Activated B cell treated with CpG ODN at 0.5 μM for 24 hours (primary cell): Measurements from ENCODE around the gene GMPPA. TPM values are rescaled to one million over a fixed set of nuclear protein-coding genes. Genes with fewer than 3 reads are reported as not detected.

Source experiments
- ATAC-seq: fragments of 200-7000 bp; cut with Tn5 transposase; one replicate; pipeline ENCODE4 v1.10.0; 2021; ENCODE audit warnings: low read depth, mild to moderate bottlenecking, moderate library complexity
- CTCF ChIA-PET: fragments of 350-600 bp; sonication (Branson Sonifier 250); formaldehyde crosslinking; loops from one replicate; lab custom pipeline; 2021; ENCODE audit warnings: antibody characterized with exemption; lab: Charles Lee
- POLR2A ChIA-PET: fragments of 350-600 bp; sonication (Branson Sonifier 250); formaldehyde crosslinking; loops from one replicate; lab custom pipeline; 2021; ENCODE audit warnings: antibody characterized with exemption; lab: Charles Lee
- DNase-seq: peaks from one replicate; pipeline ENCODE4 v3.0.0; 2022
- H3K27ac Mint-ChIP-seq: one replicate; pipeline ENCODE4 v1.8.0; 2020; ENCODE audit warnings: mixed read lengths
- H3K27me3 Mint-ChIP-seq: one replicate; pipeline ENCODE4 v1.8.0; 2021; ENCODE audit warnings: mixed read lengths
- H3K36me3 Mint-ChIP-seq: one replicate; pipeline ENCODE4 v1.8.0; 2021; ENCODE audit warnings: low read depth, mixed read lengths
- H3K4me1 Mint-ChIP-seq: one replicate; pipeline ENCODE4 v1.8.0; 2021; ENCODE audit warnings: mixed read lengths
- H3K4me3 Mint-ChIP-seq: one replicate; pipeline ENCODE4 v1.8.0; 2020; ENCODE audit warnings: mild to moderate bottlenecking, mixed read lengths
- H3K9me3 Mint-ChIP-seq: one replicate; pipeline ENCODE4 v1.8.0; 2020; ENCODE audit warnings: mixed read lengths
- CTCF ChIP-seq: fragments of 200-600 bp; IDR thresholded peaks from one replicate; pipeline ENCODE4 v1.8.0; 2022; ENCODE audit warnings: antibody characterized with exemption, mild to moderate bottlenecking
- intact Hi-C: fragments of 100-400 bp; cut with micrococcal nuclease; formaldehyde crosslinking; loops from one replicate; pipeline ENCODE4 v1.15.1; 2024
- total RNA-seq: library from RNA; stranded (reverse); gene quantifications from 2 replicates; pipeline ENCODE4 v1.2.3, GENCODE V29; 2022

GMPPA gene
- total RNA-seq, 1 donor from 2014 or later, result 33.0 TPM

DNA sequence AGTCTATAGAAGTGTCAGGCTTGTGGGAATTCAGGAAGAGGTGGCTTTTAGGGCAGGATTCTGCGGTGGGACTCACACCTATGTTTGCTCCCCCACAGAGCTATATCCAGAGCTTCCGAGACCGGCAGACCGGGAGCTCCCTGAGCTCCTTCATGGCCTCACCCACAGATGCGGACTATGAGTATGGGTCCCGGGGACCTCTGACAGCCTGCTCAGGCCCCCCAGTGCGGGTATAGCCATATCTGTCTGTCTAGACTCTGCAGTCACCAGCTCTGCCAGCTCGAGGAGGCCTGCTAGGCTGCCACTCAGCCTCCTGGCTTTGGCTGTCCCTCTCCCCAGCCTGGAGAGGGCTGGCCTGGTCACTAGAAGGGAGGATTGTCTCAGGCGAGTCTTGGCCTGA, 50.9 kb downstream of the GMPPA start:
- no peak overlapping the region for H3K27ac Mint-ChIP-seq
- CTCF ChIA-PET, result interaction anchor here (1.6 kb wide), 1 partner anchor 10 kb away, joined by 5 read pairs; no protein-coding TSS in a partner anchor
- H3K27me3 Mint-ChIP-seq, result peaks cover 64% of the 10 kb centered on the region
- POLR2A ChIA-PET, result interaction anchor here (0.6 kb wide), 1 partner anchor 101 kb away, joined by 3 read pairs; no protein-coding TSS in a partner anchor
- intact Hi-C loops, result no loop called here
- H3K4me1 Mint-ChIP-seq, result peaks cover 10% of the 10 kb centered on the region
- no peak overlapping the region for H3K4me3 Mint-ChIP-seq
- TF ChIP-seq CTCF, result no peak
- ATAC-seq (no peak), DNase-seq (no peak)
- H3K9me3 Mint-ChIP-seq, result no peaks in the 10 kb centered on the region
- H3K36me3 Mint-ChIP-seq, result no peaks in the 10 kb centered on the region

DNA sequence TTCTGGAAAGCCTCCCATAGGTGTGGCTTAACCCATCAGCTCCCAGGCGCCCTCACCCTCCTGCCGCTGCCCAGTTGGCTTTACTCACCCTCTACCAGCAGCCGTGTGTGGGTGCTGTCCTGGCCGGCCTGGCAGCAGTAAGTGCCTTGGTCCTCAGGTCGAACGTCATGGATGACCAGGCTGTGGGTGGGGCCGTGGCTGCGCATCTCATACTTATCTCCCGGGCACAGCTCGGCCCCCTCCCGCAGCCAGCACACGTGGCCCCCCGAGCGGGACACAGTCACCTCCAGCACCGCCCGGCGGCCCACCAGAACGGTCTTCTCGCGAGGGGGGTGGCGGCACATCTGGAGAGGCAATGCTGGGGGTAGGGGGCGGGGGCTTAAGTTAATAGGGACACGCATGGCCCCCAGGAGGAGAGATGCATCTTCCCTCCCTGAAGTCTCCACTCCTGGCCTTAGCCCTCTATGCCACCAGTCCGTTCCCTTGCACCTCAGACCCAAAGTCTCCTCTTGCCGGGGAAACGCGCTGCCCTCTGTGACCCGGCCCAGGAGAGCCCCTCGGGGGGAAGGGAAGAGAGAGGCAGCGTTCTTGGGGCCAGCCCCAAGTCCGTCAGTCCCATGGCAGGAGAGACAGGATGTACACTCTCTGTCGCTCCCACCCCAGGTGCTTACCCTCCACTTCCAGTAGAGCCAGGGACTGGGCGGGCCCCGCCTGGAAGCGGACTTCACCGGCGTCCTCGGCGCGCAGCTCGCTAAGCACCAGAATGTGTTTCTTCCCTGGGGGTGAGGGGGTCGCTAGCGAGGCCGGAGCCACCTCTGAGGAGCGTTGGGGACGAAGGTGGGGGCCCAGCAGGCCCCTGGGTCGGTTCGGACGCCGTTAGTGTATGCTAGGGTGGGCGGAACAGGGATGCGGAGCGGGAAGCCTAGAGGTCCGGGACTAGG, 53.0 kb downstream of the GMPPA start:
- Mint-ChIP-seq H3K27ac (no peak overlapping the region), H3K4me1 (peaks cover 7% of the 10 kb centered on the region), H3K9me3 (no peaks in the 10 kb centered on the region), H3K27me3 (peaks cover 61% of the 10 kb centered on the region), H3K36me3 (no peaks in the 10 kb centered on the region), H3K4me3 (peak overlapping the region; percentile 71)
- CTCF ChIA-PET, result interaction anchor here (1.5 kb wide), 1 partner anchor 28 kb away, joined by 3 read pairs; no protein-coding TSS in a partner anchor
- ATAC-seq (no peak), DNase-seq (no peak)
- no peak for TF ChIP-seq CTCF
- intact Hi-C loops, result loop anchor here (1.0 kb wide), 2 partner anchors 8 to 46 kb away; partner anchors contain the start of genes CHPF and STK11IP
- POLR2A ChIA-PET, result interaction anchor here (0.9 to 1.1 kb wide), 2 partner anchors 8 to 164 kb away, joined by 3 to 5 read pairs; partner anchors contain the start of genes CHPF, DNPEP and TMEM198

GRCh38 chr2:219552382-219553167, 53.9 kb downstream of the GMPPA start:
- peaks cover 7% of the 10 kb centered on the region for H3K4me1 Mint-ChIP-seq
- ChIA-PET CTCF (interaction anchor here (1.5 kb wide), 1 partner anchor 29 kb away, joined by 3 read pairs; no protein-coding TSS in a partner anchor), POLR2A (interaction anchor here (0.9 to 1.1 kb wide), 2 partner anchors 9 to 165 kb away, joined by 3 to 5 read pairs; partner anchors contain the start of genes CHPF, DNPEP and TMEM198)
- peak; percentile 72 for DNase-seq
- H3K9me3 Mint-ChIP-seq, result no peaks in the 10 kb centered on the region
- peak overlapping the region; percentile 71 for H3K4me3 Mint-ChIP-seq
- TF ChIP-seq CTCF, result no peak
- H3K27me3 Mint-ChIP-seq, result peaks cover 55% of the 10 kb centered on the region
- intact Hi-C loops, result loop anchor here (1.0 kb wide), 2 partner anchors 9 to 45 kb away; partner anchors contain the start of genes CHPF and STK11IP
- H3K36me3 Mint-ChIP-seq, result no peaks in the 10 kb centered on the region
- H3K27ac Mint-ChIP-seq, result no peak overlapping the region
- ATAC-seq, result peak; percentile 91

DNA sequence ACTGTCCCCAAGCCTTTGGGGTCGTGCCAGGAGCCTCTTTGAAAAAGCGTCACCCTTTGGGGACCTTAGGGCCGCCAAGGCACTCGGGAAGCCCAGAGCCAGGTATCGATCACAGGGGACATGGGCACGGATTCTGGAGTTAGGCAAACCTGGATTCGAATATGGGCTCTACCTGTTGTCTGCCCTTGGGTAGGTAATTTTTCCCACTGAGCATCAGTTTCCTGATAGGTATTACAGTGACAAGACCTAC, 54.4 kb downstream of the GMPPA start:
- Mint-ChIP-seq H3K27me3 (peaks cover 52% of the 10 kb centered on the region), H3K36me3 (no peaks in the 10 kb centered on the region), H3K9me3 (no peaks in the 10 kb centered on the region), H3K27ac (no peak overlapping the region), H3K4me3 (peak overlapping the region; percentile 50), H3K4me1 (peaks cover 7% of the 10 kb centered on the region)
- no peak for DNase-seq
- ChIA-PET POLR2A (interaction anchor here (1.1 kb wide), 1 partner anchor 165 kb away, joined by 3 read pairs; the partner anchor contains the start of gene DNPEP), CTCF (no interaction called here)
- intact Hi-C loops, result no loop called here
- no peak for TF ChIP-seq CTCF
- ATAC-seq, result no peak
